ENCODE measurements around the gene VWA8.

DNA sequence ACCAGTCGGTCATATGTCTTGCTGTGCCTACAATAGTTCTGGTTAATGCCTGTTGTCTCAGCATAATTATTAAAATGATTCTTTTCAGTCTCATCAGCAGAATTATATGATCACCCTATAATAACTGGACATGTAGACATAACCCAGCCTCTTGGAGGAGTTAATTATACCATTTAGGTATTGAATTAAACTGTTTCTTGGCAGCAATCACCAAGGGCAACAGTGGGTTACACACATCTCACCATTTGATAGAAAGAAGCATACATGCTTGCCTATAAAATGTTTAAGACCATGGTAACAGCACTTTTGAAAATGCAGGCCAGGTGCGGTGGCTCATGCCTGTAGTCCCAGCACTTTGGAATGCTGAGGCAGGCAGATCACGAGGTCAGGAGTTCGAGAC is 318.9 kb downstream of the VWA8 start:
- TF ChIP-seq, protein P1, sequence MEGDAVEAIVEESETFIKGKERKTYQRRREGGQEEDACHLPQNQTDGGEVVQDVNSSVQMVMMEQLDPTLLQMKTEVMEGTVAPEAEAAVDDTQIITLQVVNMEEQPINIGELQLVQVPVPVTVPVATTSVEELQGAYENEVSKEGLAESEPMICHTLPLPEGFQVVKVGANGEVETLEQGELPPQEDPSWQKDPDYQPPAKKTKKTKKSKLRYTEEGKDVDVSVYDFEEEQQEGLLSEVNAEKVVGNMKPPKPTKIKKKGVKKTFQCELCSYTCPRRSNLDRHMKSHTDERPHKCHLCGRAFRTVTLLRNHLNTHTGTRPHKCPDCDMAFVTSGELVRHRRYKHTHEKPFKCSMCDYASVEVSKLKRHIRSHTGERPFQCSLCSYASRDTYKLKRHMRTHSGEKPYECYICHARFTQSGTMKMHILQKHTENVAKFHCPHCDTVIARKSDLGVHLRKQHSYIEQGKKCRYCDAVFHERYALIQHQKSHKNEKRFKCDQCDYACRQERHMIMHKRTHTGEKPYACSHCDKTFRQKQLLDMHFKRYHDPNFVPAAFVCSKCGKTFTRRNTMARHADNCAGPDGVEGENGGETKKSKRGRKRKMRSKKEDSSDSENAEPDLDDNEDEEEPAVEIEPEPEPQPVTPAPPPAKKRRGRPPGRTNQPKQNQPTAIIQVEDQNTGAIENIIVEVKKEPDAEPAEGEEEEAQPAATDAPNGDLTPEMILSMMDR (IDR thresholded peaks at IDR 0.05), result no peak
- no peak for TF ChIP-seq POLR2A (IDR thresholded peaks at IDR 0.05)

Data from thyroid gland (tissue), 4 donors.